Tibial artery (tissue), 4 donors: ENCODE data around the gene LYRM2.
"Not testable (repeated sequence)": the region's sequence is repeated elsewhere in the genome, so short reads cannot be mapped to it uniquely, and the experiment has no call there.

Experiments used
- DNase-seq, 2 donors: peaks; one replicate each; pipeline ENCODE4 v3.0.0-alpha.2; 2019
- H3K27ac ChIP-seq, 2 donors: fragments of 200-600 bp; sonication (generic) in 1 of 2; 1 replicate in 1 of 2; 2 replicates in 1 of 2; pipeline ENCODE4 v1.5.1; 2018 to 2019; ENCODE audit warnings: mild to moderate bottlenecking in 1 of 2
- H3K27me3 ChIP-seq, 2 donors: fragments of 200-600 bp; sonication (generic) in 1 of 2; one replicate each; pipeline versions ENCODE4 v1.5.1 to v1.6.0; 2016 to 2019
- H3K36me3 ChIP-seq, 3 donors: fragments of 200-600 bp; sonication (generic) in 2 of 3; one replicate each; pipeline ENCODE4 v1.5.1; 2016 to 2019; ENCODE audit warnings: mild to moderate bottlenecking in 2 of 3
- H3K4me1 ChIP-seq, 4 donors: fragments of 200-600 bp; sonication (generic) in 2 of 4; 1 replicate in 3 of 4; 2 replicates in 1 of 4; pipeline ENCODE4 v1.5.1; 2016 to 2019
- H3K4me3 ChIP-seq, 2 donors: fragments of 200-600 bp; sonication (generic) in 1 of 2; 1 replicate in 1 of 2; 2 replicates in 1 of 2; pipeline ENCODE4 v1.5.1; 2018 to 2019; ENCODE audit warnings: mild to moderate bottlenecking in 2 of 2
- H3K9me3 ChIP-seq, 3 donors: fragments of 200-600 bp; sonication (generic) in 1 of 3; one replicate each; pipeline ENCODE4 v1.5.1; 2016 to 2019
- CTCF ChIP-seq, 2 experiments: fragments of 200-600 bp in 1 of 2; fragments of 450-650 bp in 1 of 2; IDR thresholded peaks; one replicate each; pipeline ENCODE4 v1.5.1; 2017 to 2019; ENCODE audit warnings: antibody characterized with exemption in 2 of 2, mild to moderate bottlenecking in 1 of 2, moderate library complexity in 1 of 2
- intact Hi-C: fragments of 100-400 bp; cut with DNase I; formaldehyde crosslinking; loops from one replicate; pipeline ENCODE4 v1.15.0; 2023; ENCODE audit warnings: low total_unique reads

Gene LYRM2

DNA sequence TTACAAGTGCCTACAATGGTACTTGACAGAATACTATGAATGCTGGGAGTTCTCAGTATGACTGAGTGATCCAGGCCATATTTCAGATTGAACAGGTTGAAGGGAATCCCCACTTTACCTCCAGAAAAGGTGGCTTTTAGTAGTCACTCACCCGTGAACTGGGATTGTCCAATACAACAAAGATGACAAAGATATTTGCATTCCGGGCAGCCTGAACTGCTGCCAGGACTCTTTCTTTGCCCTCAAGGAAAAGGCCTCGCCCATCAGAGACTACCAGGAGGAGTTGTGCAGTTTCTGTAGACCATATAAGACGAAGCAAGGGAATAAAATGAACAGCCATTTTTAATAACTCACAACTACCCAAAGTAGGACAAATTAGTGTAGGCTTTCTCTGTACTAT is 6.3 kb upstream of the LYRM2 start:
- Histone ChIP-seq H3K4me1 (no peaks in the 10 kb centered on the region), H3K27ac (no peak overlapping the region), H3K27me3 (no peaks in the 10 kb centered on the region), H3K36me3 (peaks cover 46 to 80% (median 49%) of the 10 kb centered on the region in 3 donors), H3K4me3 (no peak overlapping the region), H3K9me3 (no peaks in the 10 kb centered on the region)
- no peak for DNase-seq
- intact Hi-C loops, result loop anchor here (10.0 kb wide), 1 partner anchor 300 kb away; no protein-coding TSS in a partner anchor
- TF ChIP-seq CTCF (IDR thresholded peaks at IDR 0.05), result no peak

- peaks cover 40 to 67% (median 43%) of the 10 kb centered on the region in 3 donors for H3K36me3 ChIP-seq
- no peaks in the 10 kb centered on the region for H3K27me3 ChIP-seq
- H3K4me3 ChIP-seq, result no peak overlapping the region
- H3K9me3 ChIP-seq, result no peaks in the 10 kb centered on the region
- peaks cover 0 to 10% (median 4%) of the 10 kb centered on the region in 4 donors for H3K4me1 ChIP-seq
- TF ChIP-seq CTCF (IDR thresholded peaks at IDR 0.05), result no peak
- intact Hi-C loops, result loop anchor here (10.0 kb wide), 1 partner anchor 299 kb away; no protein-coding TSS in a partner anchor
- DNase-seq, result no peak
- no peak overlapping the region for H3K27ac ChIP-seq
Measured at GRCh38 chr6:89643406-89643805, 4.9 kb upstream of the LYRM2 start.

- peaks cover 39 to 62% (median 40%) of the 10 kb centered on the region in 3 donors for H3K36me3 ChIP-seq
- DNase-seq, result no peak
- peaks cover 0 to 11% (median 6%) of the 10 kb centered on the region in 4 donors for H3K4me1 ChIP-seq
- intact Hi-C loops, result loop anchor here (10.0 kb wide), 1 partner anchor 298 kb away; no protein-coding TSS in a partner anchor
- H3K27me3 ChIP-seq, result no peaks in the 10 kb centered on the region
- no peak for TF ChIP-seq CTCF (IDR thresholded peaks at IDR 0.05)
- no peak overlapping the region for H3K27ac ChIP-seq
- no peak overlapping the region for H3K4me3 ChIP-seq
- no peaks in the 10 kb centered on the region for H3K9me3 ChIP-seq
Measured at GRCh38 chr6:89642956-89643355, 4.4 kb upstream of the LYRM2 start.

GRCh38 chr6:89641581-89641980 is 3.0 kb upstream of the LYRM2 start:
- Histone ChIP-seq H3K4me1 (peaks cover 0 to 25% (median 8%) of the 10 kb centered on the region in 4 donors), H3K36me3 (peaks cover 27 to 50% (median 28%) of the 10 kb centered on the region in 3 donors)
- H3K4me3 ChIP-seq, H3K9me3 ChIP-seq, H3K27ac ChIP-seq, DNase-seq, H3K27me3 ChIP-seq: not testable (repeated sequence)
- intact Hi-C loops, result loop anchor here (10.0 kb wide), 1 partner anchor 297 kb away; no protein-coding TSS in a partner anchor

GRCh38 chr6:89640804-89641203 is 2.3 kb upstream of the LYRM2 start:
- Histone ChIP-seq H3K9me3 (no peaks in the 10 kb centered on the region), H3K27me3 (no peaks in the 10 kb centered on the region), H3K36me3 (peaks cover 19 to 50% (median 24%) of the 10 kb centered on the region in 3 donors), H3K4me1 (peaks cover 0 to 25% (median 8%) of the 10 kb centered on the region in 4 donors), H3K4me3 (no peak overlapping the region), H3K27ac (no peak overlapping the region)
- DNase-seq, result no peak
- intact Hi-C loops, result loop anchor here (10.0 kb wide), 1 partner anchor 296 kb away; no protein-coding TSS in a partner anchor
- no peak for TF ChIP-seq CTCF (IDR thresholded peaks at IDR 0.05)

GRCh38 chr6:89637960-89638319 is 607 bp downstream of the LYRM2 start:
- H3K36me3 ChIP-seq, result peaks cover 0 to 36% (median 4%) of the 10 kb centered on the region in 3 donors
- no peaks in the 10 kb centered on the region for H3K9me3 ChIP-seq
- no peak for DNase-seq
- peaks cover 0 to 25% (median 8%) of the 10 kb centered on the region in 4 donors for H3K4me1 ChIP-seq
- peak overlapping the region; percentile 89 to 90 for H3K27ac ChIP-seq
- peak overlapping the region; percentile 59 to 62 for H3K4me3 ChIP-seq
- intact Hi-C loops, result no loop called here
- no peaks in the 10 kb centered on the region for H3K27me3 ChIP-seq
- TF ChIP-seq CTCF (IDR thresholded peaks at IDR 0.05), result no peak

- intact Hi-C loops, result not testable (repeated sequence)
Measured at GRCh38 chr6:89636412-89636811, 2.1 kb downstream of the LYRM2 start.

More at GRCh38 chr6:89636412-89636811, 2.1 kb downstream of the LYRM2 start:
- not testable (repeated sequence) for H3K9me3 ChIP-seq, H3K27me3 ChIP-seq, H3K4me3 ChIP-seq, DNase-seq, H3K27ac ChIP-seq
- peaks cover 0 to 25% (median 8%) of the 10 kb centered on the region in 4 donors for H3K4me1 ChIP-seq
- peaks cover 0 to 23% (median 4%) of the 10 kb centered on the region in 3 donors for H3K36me3 ChIP-seq
